DMS 273 treated with DMSO at 0.1 percent for 48 hours (cell line): ENCODE data around the gene PPP4R3A.
"Not testable (repeated sequence)": the region's sequence is repeated elsewhere in the genome, so short reads cannot be mapped to it uniquely, and the experiment has no call there.

Source experiments
- DNase-seq: peaks from one replicate; lab custom pipeline; 2025; lab: John Stamatoyannopoulos, UW

The PPP4R3A gene

DNA sequence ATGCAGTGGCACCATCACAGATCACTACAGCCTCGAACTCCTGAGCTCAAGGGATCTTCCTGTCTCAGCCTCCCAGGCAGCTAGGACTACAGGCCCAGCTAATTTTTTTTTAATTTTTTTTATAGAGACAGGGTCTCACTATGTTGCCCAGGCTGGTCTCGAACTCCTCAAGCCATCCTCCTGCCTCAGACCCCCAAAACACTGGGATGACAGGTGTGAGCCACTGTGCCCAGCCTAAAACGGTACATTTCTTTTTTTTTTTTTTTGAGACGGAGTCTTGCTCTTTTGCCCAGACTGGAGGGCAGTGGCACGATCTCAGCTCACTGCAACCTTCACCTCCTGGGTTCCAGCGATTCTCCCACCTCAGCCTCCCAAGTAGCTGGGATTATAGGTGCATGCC, 100.9 kb downstream of the PPP4R3A start:
- DNase-seq, result not testable (repeated sequence)
